Body of pancreas (tissue), 4 donors: ENCODE data around the gene ABI3BP. TPM values are rescaled to one million over a fixed set of nuclear protein-coding genes. Genes with fewer than 3 reads are reported as not detected.

Experiments used
- ATAC-seq: fragments of 150-250 bp; one replicate; pipeline ENCODE4 v1.9.1; 2016
- DNase-seq, 4 donors: peaks; one replicate each; pipeline ENCODE4 v3.0.0-alpha.2; 2019
- H3K27ac ChIP-seq, 4 donors: fragments of 200-600 bp; sonication (generic); 1 replicate in 3 of 4; 2 replicates in 1 of 4; pipeline versions ENCODE4 v1.5.1 to v1.6.1; 2016 to 2019; ENCODE audit warnings: mild to moderate bottlenecking in 1 of 4, mixed read lengths in 1 of 4, moderate library complexity in 1 of 4
- H3K27me3 ChIP-seq, 2 donors: fragments of 200-600 bp; sonication (generic); one replicate each; pipeline ENCODE4 v1.6.0; 2016; ENCODE audit warnings: mild to moderate bottlenecking in 1 of 2
- H3K36me3 ChIP-seq, 2 donors: fragments of 200-600 bp; sonication (generic); replicated peaks in 1 of 2; 2 replicates each; pipeline ENCODE4 v1.5.1; 2016; ENCODE audit warnings: low read depth in 2 of 2; ENCODE audit not compliant: insufficient read depth in 1 of 2
- H3K4me1 ChIP-seq: fragments of 200-600 bp; sonication (generic); one replicate; pipeline ENCODE4 v1.6.0; 2016
- H3K4me3 ChIP-seq, 2 donors: fragments of 200-600 bp; sonication (generic); 1 replicate in 1 of 2; 2 replicates in 1 of 2; pipeline ENCODE4 v1.5.1; 2016 to 2019
- H3K9me3 ChIP-seq, 3 donors: fragments of 200-600 bp; sonication (generic); 1 replicate in 2 of 3; 2 replicates in 1 of 3; pipeline ENCODE4 v1.5.1; 2016
- POLR2A ChIP-seq, 3 donors: fragments of 450-650 bp; IDR thresholded peaks; one replicate each; pipeline ENCODE4 v1.6.1; 2016; ENCODE audit warnings: antibody characterized with exemption in 3 of 3, mild to moderate bottlenecking in 2 of 3
- WGBS, 2 donors: methylation state at CpG; one replicate each; pipeline ENCODE4 v1.1.5; 2017; 5-methylcytosine and 5-hydroxymethylcytosine counted together
- intact Hi-C: fragments of 100-400 bp; cut with DNase I; formaldehyde crosslinking; loops from one replicate; pipeline ENCODE4 v1.15.1; 2023
- total RNA-seq, 2 donors: library from RNA; depleted of rRNA; stranded (reverse); fragments of >200 nt; gene quantifications; one replicate each; pipeline ENCODE4 v1.1.0, GENCODE V29; 2016
- TF ChIP-seq, protein P1 (sequence below), 7 experiments: fragments of 450-650 bp in 4 of 7; fragments of 200-600 bp in 3 of 7; sonication (generic) in 3 of 7; IDR thresholded peaks; one replicate each; pipeline ENCODE4 v1.5.1; 2016 to 2019; ENCODE audit warnings: antibody characterized with exemption in 7 of 7

The ABI3BP gene
- total RNA-seq, 2 donors from 2014 or later, result 9.3 to 19.8 TPM

DNA sequence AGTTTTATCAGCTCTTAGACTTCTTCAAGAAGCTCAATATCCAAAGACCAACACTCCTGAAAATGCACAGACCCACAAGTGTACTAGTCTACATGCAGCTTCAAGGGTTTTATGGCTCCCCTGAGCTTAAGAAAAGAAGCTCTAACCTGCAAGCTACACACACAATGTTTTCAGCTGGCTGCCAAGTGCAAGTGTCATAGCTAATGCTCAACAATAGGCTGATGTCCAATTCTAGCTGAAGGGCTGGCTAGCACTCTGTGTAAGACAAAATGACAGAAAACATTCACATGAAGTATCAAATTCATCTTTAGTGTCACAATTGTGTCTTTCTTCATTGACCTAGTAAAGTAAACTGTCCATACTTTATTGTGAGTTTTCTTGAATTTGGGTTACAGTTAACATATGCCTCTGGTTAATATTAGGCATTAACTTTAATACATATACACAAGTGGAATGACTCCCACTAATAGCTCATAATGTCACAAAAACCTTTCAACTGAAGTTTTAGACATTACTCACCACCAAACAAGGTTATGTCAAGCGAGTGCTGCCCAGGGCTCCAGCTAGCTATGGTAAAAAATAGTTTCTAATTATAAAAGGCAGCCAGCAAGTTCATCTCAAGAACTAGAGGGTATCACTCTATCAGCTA is 15.1 kb downstream of the ABI3BP start:
- Histone ChIP-seq H3K27me3 (no peaks in the 10 kb centered on the region), H3K27ac (no peak overlapping the region), H3K9me3 (no peaks in the 10 kb centered on the region), H3K36me3 (no peaks in the 10 kb centered on the region), H3K4me1 (no peaks in the 10 kb centered on the region), H3K4me3 (no peak overlapping the region)
- intact Hi-C loops, result no loop called here
- 62 to 74% methylated on average over 1 of the region's 1 CpG for WGBS, 2 donors
- DNase-seq (no peak), ATAC-seq (no peak)
- TF ChIP-seq POLR2A (IDR thresholded peaks at IDR 0.05), result no peak
- TF ChIP-seq, protein P1, sequence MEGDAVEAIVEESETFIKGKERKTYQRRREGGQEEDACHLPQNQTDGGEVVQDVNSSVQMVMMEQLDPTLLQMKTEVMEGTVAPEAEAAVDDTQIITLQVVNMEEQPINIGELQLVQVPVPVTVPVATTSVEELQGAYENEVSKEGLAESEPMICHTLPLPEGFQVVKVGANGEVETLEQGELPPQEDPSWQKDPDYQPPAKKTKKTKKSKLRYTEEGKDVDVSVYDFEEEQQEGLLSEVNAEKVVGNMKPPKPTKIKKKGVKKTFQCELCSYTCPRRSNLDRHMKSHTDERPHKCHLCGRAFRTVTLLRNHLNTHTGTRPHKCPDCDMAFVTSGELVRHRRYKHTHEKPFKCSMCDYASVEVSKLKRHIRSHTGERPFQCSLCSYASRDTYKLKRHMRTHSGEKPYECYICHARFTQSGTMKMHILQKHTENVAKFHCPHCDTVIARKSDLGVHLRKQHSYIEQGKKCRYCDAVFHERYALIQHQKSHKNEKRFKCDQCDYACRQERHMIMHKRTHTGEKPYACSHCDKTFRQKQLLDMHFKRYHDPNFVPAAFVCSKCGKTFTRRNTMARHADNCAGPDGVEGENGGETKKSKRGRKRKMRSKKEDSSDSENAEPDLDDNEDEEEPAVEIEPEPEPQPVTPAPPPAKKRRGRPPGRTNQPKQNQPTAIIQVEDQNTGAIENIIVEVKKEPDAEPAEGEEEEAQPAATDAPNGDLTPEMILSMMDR (IDR thresholded peaks at IDR 0.05), result no peak

DNA sequence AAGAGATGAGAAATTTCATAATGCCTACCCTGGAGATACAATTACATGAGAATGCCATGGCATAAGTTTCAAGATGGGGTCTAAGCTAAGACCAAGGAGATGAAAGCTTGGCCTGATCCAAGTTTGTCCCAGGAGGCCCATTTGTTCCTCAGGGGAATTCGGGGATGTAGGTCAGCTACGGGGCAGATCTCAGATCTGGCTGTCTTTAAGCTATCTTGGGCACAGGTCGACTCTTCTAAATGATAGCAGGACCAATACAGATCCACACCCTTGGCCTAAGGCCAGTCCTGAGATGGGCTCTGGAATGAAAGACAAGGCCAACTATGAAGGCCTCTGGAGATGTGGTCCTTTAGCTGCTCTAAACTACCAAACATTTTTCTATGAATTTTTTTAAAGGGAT is 16.6 kb downstream of the ABI3BP start:
- Histone ChIP-seq H3K27me3 (no peaks in the 10 kb centered on the region), H3K9me3 (no peaks in the 10 kb centered on the region), H3K4me3 (no peak overlapping the region), H3K36me3 (no peaks in the 10 kb centered on the region), H3K4me1 (no peaks in the 10 kb centered on the region), H3K27ac (no peak overlapping the region)
- WGBS, 2 donors, result 69 to 72% methylated on average over 3 of the region's 3 CpGs
- TF ChIP-seq, protein P1 (IDR thresholded peaks at IDR 0.05), result no peak
- TF ChIP-seq POLR2A (IDR thresholded peaks at IDR 0.05), result no peak
- ATAC-seq (no peak), DNase-seq (no peak)
- intact Hi-C loops, result no loop called here

GRCh38 chr3:100975714-100976113 is 17.5 kb downstream of the ABI3BP start:
- Histone ChIP-seq H3K27ac (no peak overlapping the region), H3K36me3 (no peaks in the 10 kb centered on the region), H3K4me3 (no peak overlapping the region), H3K27me3 (no peaks in the 10 kb centered on the region), H3K4me1 (no peaks in the 10 kb centered on the region), H3K9me3 (no peaks in the 10 kb centered on the region)
- ATAC-seq, result no peak
- no peak for TF ChIP-seq POLR2A (IDR thresholded peaks at IDR 0.05)
- TF ChIP-seq, protein P1 (IDR thresholded peaks at IDR 0.05), result no peak
- no peak for DNase-seq
- intact Hi-C loops, result no loop called here
- 70 to 73% methylated on average over 2 of the region's 2 CpGs for WGBS, 2 donors

DNA sequence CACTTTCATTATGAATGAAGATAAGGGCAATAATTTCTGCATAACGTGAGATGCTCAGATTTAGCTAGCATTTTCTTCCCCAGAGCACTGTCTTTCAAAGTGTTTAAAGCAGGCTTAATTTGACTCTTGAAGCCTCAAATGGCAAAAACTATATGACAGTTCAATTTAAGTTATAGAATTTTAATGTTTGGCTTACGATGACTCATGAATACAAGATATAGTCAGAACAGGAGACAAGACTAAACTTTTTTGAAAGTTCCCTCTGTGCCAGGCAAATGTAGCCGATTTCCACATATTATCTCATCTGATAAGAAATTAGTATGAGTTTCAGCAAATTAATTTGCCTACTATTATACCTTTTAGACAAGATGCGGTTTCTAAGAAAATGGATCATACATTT is 19.6 kb downstream of the ABI3BP start:
- H3K27ac ChIP-seq, result no peak overlapping the region
- H3K36me3 ChIP-seq, result no peaks in the 10 kb centered on the region
- no peaks in the 10 kb centered on the region for H3K9me3 ChIP-seq
- DNase-seq, result no peak
- no peak overlapping the region for H3K4me3 ChIP-seq
- ATAC-seq, result no peak
- TF ChIP-seq POLR2A (IDR thresholded peaks at IDR 0.05), result no peak
- TF ChIP-seq, protein P1 (IDR thresholded peaks at IDR 0.05), result no peak
- no peaks in the 10 kb centered on the region for H3K27me3 ChIP-seq
- no peaks in the 10 kb centered on the region for H3K4me1 ChIP-seq
- 52 to 55% methylated on average over 4 of the region's 4 CpGs for WGBS, 2 donors
- intact Hi-C loops, result no loop called here

GRCh38 chr3:100972867-100973266 is 20.4 kb downstream of the ABI3BP start:
- TF ChIP-seq, protein P1 (IDR thresholded peaks at IDR 0.05), result no peak
- no peak for TF ChIP-seq POLR2A (IDR thresholded peaks at IDR 0.05)
- 10 to 13% methylated on average over 1 of the region's 1 CpG for WGBS, 2 donors
- Histone ChIP-seq H3K27me3 (no peaks in the 10 kb centered on the region), H3K4me3 (no peak overlapping the region), H3K27ac (no peak overlapping the region), H3K4me1 (no peaks in the 10 kb centered on the region), H3K36me3 (no peaks in the 10 kb centered on the region), H3K9me3 (no peaks in the 10 kb centered on the region)
- intact Hi-C loops, result no loop called here
- DNase-seq (no peak), ATAC-seq (no peak)
